ENCODE data around the gene COL11A1. TPM values are rescaled to one million over a fixed set of nuclear protein-coding genes. Genes with fewer than 3 reads are reported as not detected.

COL11A1 gene
- total and polyA plus RNA-seq, 2 of the 4 experiments (the other 2 are of a cell fraction), result 4.6 to 5.2 TPM

GRCh38 chr1:102954576-102954975, 153.7 kb downstream of the COL11A1 start:
- Histone ChIP-seq H3K9me3 (ENCODE audit: control insufficient read depth, insufficient read depth, low read length) (no peaks in the 10 kb centered on the region), H3K27me3 (ENCODE audit: control insufficient read depth, insufficient read depth, low read length) (no peaks in the 10 kb centered on the region), H3K14ac (replicated peaks; ENCODE audit: low read depth, low read length) (no peak overlapping the region), H2BK5ac (ENCODE audit: low read depth, low read length, poor library complexity, severe bottlenecking) (no peak overlapping the region), H3K23ac (ENCODE audit: low read depth, low read length) (no peak overlapping the region), H3K4ac (ENCODE audit: low read depth, low read length) (no peak overlapping the region), H3K36me3 (ENCODE audit: control insufficient read depth, insufficient read depth, low read length) (no peaks in the 10 kb centered on the region), H3K18ac (ENCODE audit: low read depth, low read length) (no peak overlapping the region), H3K56ac (ENCODE audit: extremely low read depth, insufficient read depth, low read length) (no peak overlapping the region), H3K27ac (ENCODE audit: insufficient read depth, low read length) (no peak overlapping the region), H3K9me1 (ENCODE audit: insufficient read depth, low read length) (no peaks in the 10 kb centered on the region), H3K4me1 (ENCODE audit: control insufficient read depth, insufficient read depth, low read length) (no peaks in the 10 kb centered on the region), H3K4me3 (ENCODE audit: insufficient read depth, low read depth, low read length) (no peak overlapping the region), H4K5ac (ENCODE audit: low read depth, low read length) (no peak overlapping the region), H3K4me2 (ENCODE audit: low read depth, low read length) (no peak overlapping the region), H2BK120ac (ENCODE audit: low read depth, low read length) (no peak overlapping the region), H2BK15ac (ENCODE audit: low read depth, low read length) (no peak overlapping the region), H3K9ac (ENCODE audit: low read depth, low read length) (no peak overlapping the region), H2AK9ac (replicated peaks; ENCODE audit: low read depth, low read length, poor library complexity) (no peak overlapping the region), H4K20me1 (ENCODE audit: insufficient read depth, low read length) (no peaks in the 10 kb centered on the region), H3K79me1 (ENCODE audit: low read depth in 1 of 2, low read length in 2 of 2) (no peaks in the 10 kb centered on the region), H2AK5ac (ENCODE audit: low read depth, low read length) (no peak overlapping the region), H4K8ac (ENCODE audit: low read depth in 2 of 2, low read length in 2 of 2) (no peak overlapping the region), H2AFZ (replicated peaks; ENCODE audit: low read length, poor library complexity) (no peak overlapping the region), H4K91ac (ENCODE audit: insufficient read depth, low read depth, low read length) (no peak overlapping the region), H2BK20ac (ENCODE audit: low read depth, low read length) (no peak overlapping the region)
- TF ChIP-seq FOS (IDR thresholded peaks at IDR 0.05; ENCODE audit: low read depth, low read length) (no peak), MAFK (IDR thresholded peaks at IDR 0.05; ENCODE audit: low read depth, low read length) (no peak), MAZ (IDR thresholded peaks at IDR 0.05; ENCODE audit: borderline replicate concordance, low read depth, low read length) (no peak), BHLHE40 (IDR thresholded peaks at IDR 0.05; ENCODE audit: low read depth, low read length) (no peak), MXI1 (IDR thresholded peaks at IDR 0.05; ENCODE audit: borderline replicate concordance, low read depth, low read length) (no peak), POLR2A (IDR thresholded peaks at IDR 0.05; ENCODE audit: low read depth, low read length) (no peak), CEBPB (IDR thresholded peaks at IDR 0.05; ENCODE audit: low read depth, low read length) (no peak)
- TF ChIP-seq, protein P1, sequence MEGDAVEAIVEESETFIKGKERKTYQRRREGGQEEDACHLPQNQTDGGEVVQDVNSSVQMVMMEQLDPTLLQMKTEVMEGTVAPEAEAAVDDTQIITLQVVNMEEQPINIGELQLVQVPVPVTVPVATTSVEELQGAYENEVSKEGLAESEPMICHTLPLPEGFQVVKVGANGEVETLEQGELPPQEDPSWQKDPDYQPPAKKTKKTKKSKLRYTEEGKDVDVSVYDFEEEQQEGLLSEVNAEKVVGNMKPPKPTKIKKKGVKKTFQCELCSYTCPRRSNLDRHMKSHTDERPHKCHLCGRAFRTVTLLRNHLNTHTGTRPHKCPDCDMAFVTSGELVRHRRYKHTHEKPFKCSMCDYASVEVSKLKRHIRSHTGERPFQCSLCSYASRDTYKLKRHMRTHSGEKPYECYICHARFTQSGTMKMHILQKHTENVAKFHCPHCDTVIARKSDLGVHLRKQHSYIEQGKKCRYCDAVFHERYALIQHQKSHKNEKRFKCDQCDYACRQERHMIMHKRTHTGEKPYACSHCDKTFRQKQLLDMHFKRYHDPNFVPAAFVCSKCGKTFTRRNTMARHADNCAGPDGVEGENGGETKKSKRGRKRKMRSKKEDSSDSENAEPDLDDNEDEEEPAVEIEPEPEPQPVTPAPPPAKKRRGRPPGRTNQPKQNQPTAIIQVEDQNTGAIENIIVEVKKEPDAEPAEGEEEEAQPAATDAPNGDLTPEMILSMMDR (conservative IDR thresholded peaks at IDR 0.05; ENCODE audit: low read depth, low read length), result no peak
- TF ChIP-seq, protein P2, sequence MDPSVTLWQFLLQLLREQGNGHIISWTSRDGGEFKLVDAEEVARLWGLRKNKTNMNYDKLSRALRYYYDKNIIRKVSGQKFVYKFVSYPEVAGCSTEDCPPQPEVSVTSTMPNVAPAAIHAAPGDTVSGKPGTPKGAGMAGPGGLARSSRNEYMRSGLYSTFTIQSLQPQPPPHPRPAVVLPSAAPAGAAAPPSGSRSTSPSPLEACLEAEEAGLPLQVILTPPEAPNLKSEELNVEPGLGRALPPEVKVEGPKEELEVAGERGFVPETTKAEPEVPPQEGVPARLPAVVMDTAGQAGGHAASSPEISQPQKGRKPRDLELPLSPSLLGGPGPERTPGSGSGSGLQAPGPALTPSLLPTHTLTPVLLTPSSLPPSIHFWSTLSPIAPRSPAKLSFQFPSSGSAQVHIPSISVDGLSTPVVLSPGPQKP (IDR thresholded peaks at IDR 0.05; ENCODE audit: borderline replicate concordance, low read depth, low read length), result no peak
- ChIA-PET POLR2A (ENCODE audit: unreplicated experiment) (no interaction called here), CTCF (no interaction called here)
- 100% methylated on average over 2 of the region's 14 CpGs; no CpG with 5 or more reads in 1 of the 2 experiments for WGBS, 2 experiments (ENCODE audit: extremely low coverage in 2 of 2, insufficient read length in 1 of 2)
- dilution Hi-C loops (cut with HindIII; ENCODE audit: low sequenced_read_pairs, unreplicated experiment) (no loop called here), intact Hi-C loops (cut with micrococcal nuclease) (no loop called here), in situ Hi-C loops (cut with MboI; ENCODE audit: low sequenced_read_pairs) (loop anchor here (25.0 kb wide), 1 partner anchor 392 kb away; no protein-coding TSS in a partner anchor)
- no TSS peak for BruUV-seq (replicated peaks)
- no peak for DNase-seq
- no peak for ATAC-seq (ENCODE audit: low read depth)

Data from IMR-90 (cell line).